ENCODE data around the gene MBLAC1. TPM values are rescaled to one million over a fixed set of nuclear protein-coding genes. Genes with fewer than 3 reads are reported as not detected.
"Not testable (repeated sequence)": the region's sequence is repeated elsewhere in the genome, so short reads cannot be mapped to it uniquely, and the experiment has no call there.

Gene MBLAC1
- total RNA-seq, 1 donor, result 1.5 TPM

GRCh38 chr7:100126239-100126930, 382 bp upstream of the MBLAC1 start:
- peak overlapping the region; percentile 91 for H3K4me3 ChIP-seq (ENCODE audit: low read length)

GRCh38 chr7:100127866-100128636, 1.3 kb downstream of the MBLAC1 start:
- Histone ChIP-seq H3K4me1 (ENCODE audit: insufficient read depth, low read length) (peaks cover 50% of the 10 kb centered on the region), H3K9me3 (ENCODE audit: low read depth, low read length) (no peaks in the 10 kb centered on the region)

More at GRCh38 chr7:100126239-100126930, 382 bp upstream of the MBLAC1 start:
- Histone ChIP-seq H3K9me3 (ENCODE audit: low read depth, low read length) (no peaks in the 10 kb centered on the region), H3K4me1 (ENCODE audit: insufficient read depth, low read length) (peaks cover 58% of the 10 kb centered on the region), H3K27me3 (ENCODE audit: insufficient read depth, low read length) (no peaks in the 10 kb centered on the region)

GRCh38 chr7:100128637-100128963, 1.8 kb downstream of the MBLAC1 start:
- peaks cover 50% of the 10 kb centered on the region for H3K4me1 ChIP-seq (ENCODE audit: insufficient read depth, low read length)

More at GRCh38 chr7:100127866-100128636, 1.3 kb downstream of the MBLAC1 start:
- H3K27me3 ChIP-seq (ENCODE audit: insufficient read depth, low read length), result no peaks in the 10 kb centered on the region
- peak overlapping the region; percentile 91 for H3K4me3 ChIP-seq (ENCODE audit: low read length)

GRCh38 chr7:100130220-100130607, 3.4 kb downstream of the MBLAC1 start:
- H3K27me3 ChIP-seq (ENCODE audit: insufficient read depth, low read length); H3K9me3 ChIP-seq (ENCODE audit: low read depth, low read length); H3K4me3 ChIP-seq (ENCODE audit: low read length): not testable (repeated sequence)
- H3K4me1 ChIP-seq (ENCODE audit: insufficient read depth, low read length), result peaks cover 38% of the 10 kb centered on the region

More at GRCh38 chr7:100128637-100128963, 1.8 kb downstream of the MBLAC1 start:
- Histone ChIP-seq H3K27me3 (ENCODE audit: insufficient read depth, low read length) (no peaks in the 10 kb centered on the region), H3K9me3 (ENCODE audit: low read depth, low read length) (no peaks in the 10 kb centered on the region), H3K4me3 (ENCODE audit: low read length) (no peak overlapping the region)

- H3K4me3 ChIP-seq (ENCODE audit: low read length), result no peak overlapping the region
- H3K4me1 ChIP-seq (ENCODE audit: insufficient read depth, low read length), result peaks cover 32% of the 10 kb centered on the region
- no peaks in the 10 kb centered on the region for H3K9me3 ChIP-seq (ENCODE audit: low read depth, low read length)
- no peaks in the 10 kb centered on the region for H3K27me3 ChIP-seq (ENCODE audit: insufficient read depth, low read length)
Measured at GRCh38 chr7:100130608-100131453, 4.1 kb downstream of the MBLAC1 start.

GRCh38 chr7:100132126-100132525, 5.4 kb downstream of the MBLAC1 start:
- Histone ChIP-seq H3K9me3 (ENCODE audit: low read depth, low read length) (no peaks in the 10 kb centered on the region), H3K4me1 (ENCODE audit: insufficient read depth, low read length) (peaks cover 24% of the 10 kb centered on the region), H3K27me3 (ENCODE audit: insufficient read depth, low read length) (no peaks in the 10 kb centered on the region), H3K4me3 (ENCODE audit: low read length) (no peak overlapping the region)

GRCh38 chr7:100132697-100133151, 6.0 kb downstream of the MBLAC1 start:
- Histone ChIP-seq H3K27me3 (ENCODE audit: insufficient read depth, low read length) (no peaks in the 10 kb centered on the region), H3K4me3 (ENCODE audit: low read length) (no peak overlapping the region), H3K9me3 (ENCODE audit: low read depth, low read length) (no peaks in the 10 kb centered on the region), H3K4me1 (ENCODE audit: insufficient read depth, low read length) (peaks cover 21% of the 10 kb centered on the region)

- Histone ChIP-seq H3K9me3 (ENCODE audit: low read depth, low read length) (no peaks in the 10 kb centered on the region), H3K4me1 (ENCODE audit: insufficient read depth, low read length) (peaks cover 28% of the 10 kb centered on the region), H3K4me3 (ENCODE audit: low read length) (no peak overlapping the region), H3K27me3 (ENCODE audit: insufficient read depth, low read length) (no peaks in the 10 kb centered on the region)
Measured at GRCh38 chr7:100137851-100138760, 11.3 kb downstream of the MBLAC1 start.

GRCh38 chr7:100141555-100141949, 14.8 kb downstream of the MBLAC1 start:
- H3K4me1 ChIP-seq (ENCODE audit: insufficient read depth, low read length), result peaks cover 28% of the 10 kb centered on the region
- no peak overlapping the region for H3K4me3 ChIP-seq (ENCODE audit: low read length)
- H3K9me3 ChIP-seq (ENCODE audit: low read depth, low read length), result no peaks in the 10 kb centered on the region
- H3K27me3 ChIP-seq (ENCODE audit: insufficient read depth, low read length), result no peaks in the 10 kb centered on the region

GRCh38 chr7:100142461-100142860, 15.7 kb downstream of the MBLAC1 start:
- Histone ChIP-seq H3K9me3 (ENCODE audit: low read depth, low read length) (no peaks in the 10 kb centered on the region), H3K27me3 (ENCODE audit: insufficient read depth, low read length) (no peaks in the 10 kb centered on the region), H3K4me1 (ENCODE audit: insufficient read depth, low read length) (peaks cover 28% of the 10 kb centered on the region), H3K4me3 (ENCODE audit: low read length) (no peak overlapping the region)

GRCh38 chr7:100146350-100146749, 19.6 kb downstream of the MBLAC1 start:
- H3K4me1 ChIP-seq (ENCODE audit: insufficient read depth, low read length), result peaks cover 45% of the 10 kb centered on the region
- H3K27me3 ChIP-seq (ENCODE audit: insufficient read depth, low read length); H3K4me3 ChIP-seq (ENCODE audit: low read length); H3K9me3 ChIP-seq (ENCODE audit: low read depth, low read length): not testable (repeated sequence)

- Histone ChIP-seq H3K4me3 (ENCODE audit: low read length) (no peak overlapping the region), H3K4me1 (ENCODE audit: insufficient read depth, low read length) (peaks cover 45% of the 10 kb centered on the region), H3K27me3 (ENCODE audit: insufficient read depth, low read length) (no peaks in the 10 kb centered on the region), H3K9me3 (ENCODE audit: low read depth, low read length) (no peaks in the 10 kb centered on the region)
Measured at GRCh38 chr7:100147278-100147677, 20.5 kb downstream of the MBLAC1 start.

- Histone ChIP-seq H3K27me3 (ENCODE audit: insufficient read depth, low read length) (no peaks in the 10 kb centered on the region), H3K4me1 (ENCODE audit: insufficient read depth, low read length) (peaks cover 49% of the 10 kb centered on the region), H3K4me3 (ENCODE audit: low read length) (peak overlapping the region; percentile 97), H3K9me3 (ENCODE audit: low read depth, low read length) (no peaks in the 10 kb centered on the region)
Measured at GRCh38 chr7:100148225-100148558, 21.4 kb downstream of the MBLAC1 start.

- Histone ChIP-seq H3K9me3 (ENCODE audit: low read depth, low read length) (no peaks in the 10 kb centered on the region), H3K4me3 (ENCODE audit: low read length) (peak within 1 kb of the TSS; percentile 97), H3K27me3 (ENCODE audit: insufficient read depth, low read length) (no peaks in the 10 kb centered on the region), H3K4me1 (ENCODE audit: insufficient read depth, low read length) (peaks cover 55% of the 10 kb centered on the region)
Measured at GRCh38 chr7:100148559-100149328, 22.0 kb downstream of the MBLAC1 start, which contains the start of gene LAMTOR4. TSS of gene LAMTOR4 (plus strand) at chr7:100148918. CDS start at chr7:100148973, 55 bp downstream.

All from mononuclear cell (primary cell).